KMS-11 (cell line): ENCODE data around the gene C1orf216.

ENCODE experiments used
- H2AFZ ChIP-seq: fragments of 200-600 bp; sonication (generic); 2 replicates; pipeline ENCODE4 v1.6.1; 2016; ENCODE audit warnings: antibody characterized with exemption, mixed run types, low read depth
- H3K27ac ChIP-seq: fragments of 200-600 bp; sonication (generic); 2 replicates; pipeline ENCODE4 v1.6.1; 2016; ENCODE audit warnings: mild to moderate bottlenecking, mixed run types
- H3K27me3 ChIP-seq: fragments of 200-600 bp; sonication (generic); 2 replicates; pipeline ENCODE4 v1.6.1; 2017; ENCODE audit warnings: mild to moderate bottlenecking, low read depth, mixed run types, moderate library complexity; ENCODE audit not compliant: insufficient read depth
- H3K36me3 ChIP-seq: fragments of 200-600 bp; sonication (generic); 2 replicates; pipeline ENCODE4 v1.6.1; 2017; ENCODE audit warnings: mild to moderate bottlenecking, mixed run types; ENCODE audit not compliant: insufficient read depth
- H3K4me1 ChIP-seq: fragments of 200-600 bp; sonication (generic); 2 replicates; pipeline ENCODE4 v1.6.1; 2016; ENCODE audit warnings: mild to moderate bottlenecking, low read depth, mixed run types; ENCODE audit not compliant: poor library complexity, severe bottlenecking
- H3K4me2 ChIP-seq: fragments of 200-600 bp; sonication (generic); 2 replicates; pipeline ENCODE4 v1.7.0; 2016; ENCODE audit warnings: mild to moderate bottlenecking, mixed run types
- H3K4me3 ChIP-seq: fragments of 200-600 bp; sonication (generic); IDR thresholded peaks from 2 replicates; pipeline ENCODE4 v1.6.1; 2017; ENCODE audit warnings: low read depth, low read length, mixed read lengths; ENCODE audit not compliant: insufficient read depth
- H3K79me2 ChIP-seq: fragments of 200-600 bp; sonication (generic); 2 replicates; pipeline ENCODE4 v1.6.1; 2016; ENCODE audit warnings: low read depth, mixed run types; ENCODE audit not compliant: insufficient read depth
- H3K9ac ChIP-seq: fragments of 200-600 bp; sonication (generic); 2 replicates; pipeline ENCODE4 v1.6.1; 2016; ENCODE audit warnings: mild to moderate bottlenecking, mixed run types
- H4K20me1 ChIP-seq: fragments of 200-600 bp; sonication (generic); 2 replicates; pipeline ENCODE4 v1.6.1; 2016; ENCODE audit warnings: mild to moderate bottlenecking, mixed run types; ENCODE audit not compliant: insufficient read depth
- CTCF ChIP-seq: fragments of 200-600 bp; sonication (generic); conservative IDR thresholded peaks from 2 replicates; pipeline ENCODE4 v1.6.1; 2017; ENCODE audit warnings: low read depth, mild to moderate bottlenecking, antibody characterized with exemption, low read length, moderate library complexity, mixed read lengths

The C1orf216 gene

GRCh38 chr1:35756064-35756463, 37.4 kb upstream of the C1orf216 start:
- no peak overlapping the region for H3K27ac ChIP-seq
- no peaks in the 10 kb centered on the region for H3K79me2 ChIP-seq
- no peak overlapping the region for H3K4me3 ChIP-seq
- no peaks in the 10 kb centered on the region for H3K36me3 ChIP-seq
- peaks cover 7% of the 10 kb centered on the region for H3K4me1 ChIP-seq
- no peak for TF ChIP-seq CTCF
- no peak overlapping the region for H3K4me2 ChIP-seq
- no peak overlapping the region for H2AFZ ChIP-seq
- H4K20me1 ChIP-seq = no peaks in the 10 kb centered on the region
- no peak overlapping the region for H3K9ac ChIP-seq
- no peaks in the 10 kb centered on the region for H3K27me3 ChIP-seq

GRCh38 chr1:35753626-35754260, 35.1 kb upstream of the C1orf216 start:
- H3K4me2 ChIP-seq = no peak overlapping the region
- no peaks in the 10 kb centered on the region for H3K27me3 ChIP-seq
- H3K36me3 ChIP-seq = no peaks in the 10 kb centered on the region; the same call in 1 of the 2 replicates
- no peak overlapping the region for H2AFZ ChIP-seq
- H3K79me2 ChIP-seq = no peaks in the 10 kb centered on the region
- H3K27ac ChIP-seq = no peak overlapping the region
- no peak for TF ChIP-seq CTCF
- H3K9ac ChIP-seq = no peak overlapping the region
- H3K4me3 ChIP-seq = no peak overlapping the region
- H3K4me1 ChIP-seq = peaks cover 7% of the 10 kb centered on the region
- H4K20me1 ChIP-seq = no peaks in the 10 kb centered on the region

- Histone ChIP-seq H3K4me1 (no peaks in the 10 kb centered on the region), H3K4me2 (no peak overlapping the region), H3K36me3 (no peaks in the 10 kb centered on the region; the same call in 1 of the 2 replicates), H3K27me3 (no peaks in the 10 kb centered on the region), H2AFZ (no peak overlapping the region), H3K79me2 (no peaks in the 10 kb centered on the region), H4K20me1 (no peaks in the 10 kb centered on the region), H3K27ac (no peak overlapping the region), H3K4me3 (no peak overlapping the region), H3K9ac (no peak overlapping the region)
- TF ChIP-seq CTCF = no peak
These were observed 29.6 kb upstream of the C1orf216 start for GRCh38 chr1:35748326-35748725.

- H3K79me2 ChIP-seq = no peaks in the 10 kb centered on the region
- H3K27me3 ChIP-seq = no peaks in the 10 kb centered on the region
- no peaks in the 10 kb centered on the region; the same call in 1 of the 2 replicates for H3K36me3 ChIP-seq
- TF ChIP-seq CTCF = no peak
- H4K20me1 ChIP-seq = no peaks in the 10 kb centered on the region
- H3K27ac ChIP-seq = no peak overlapping the region
- no peak overlapping the region for H3K4me3 ChIP-seq
- H3K4me2 ChIP-seq = no peak overlapping the region
- no peak overlapping the region for H2AFZ ChIP-seq
- no peak overlapping the region for H3K9ac ChIP-seq
- no peaks in the 10 kb centered on the region for H3K4me1 ChIP-seq
These were observed 26.5 kb upstream of the C1orf216 start for GRCh38 chr1:35745124-35745730.
